Measurements from ENCODE around the gene BDKRB1.

The BDKRB1 gene

DNA sequence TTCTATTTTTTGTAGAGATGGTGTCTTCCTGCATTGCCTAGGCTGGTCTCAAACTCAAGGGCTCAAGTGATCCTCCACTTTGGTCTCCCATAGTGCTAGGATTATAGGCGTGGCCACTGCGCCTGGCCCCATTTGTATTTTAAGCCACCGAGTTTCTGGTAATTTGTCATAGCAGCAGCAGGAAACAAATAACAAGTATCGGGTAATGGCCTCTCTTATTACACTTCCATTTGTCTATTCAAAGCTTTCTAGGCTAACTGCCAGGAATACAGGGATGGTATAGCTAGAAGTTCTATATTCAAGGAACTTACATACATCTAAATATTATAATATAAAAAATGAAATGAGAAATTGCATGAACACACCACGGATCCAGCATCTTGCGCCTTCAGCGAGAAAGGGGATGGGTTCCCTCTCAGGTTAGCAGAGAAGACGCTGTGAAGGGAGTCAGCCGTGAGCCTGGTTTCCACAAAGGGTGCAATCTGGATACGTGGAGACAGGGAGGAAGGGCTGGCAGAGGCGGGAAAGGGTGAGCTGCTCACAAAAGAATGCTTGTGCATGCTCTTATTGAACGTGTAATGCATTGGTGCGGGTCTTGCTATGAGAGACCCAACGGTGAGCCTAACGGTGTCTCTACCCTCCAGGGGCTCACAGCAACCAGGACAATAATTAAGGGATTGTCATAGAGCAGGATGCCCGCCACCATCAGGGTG lies 9.5 kb downstream of the BDKRB1 start:
- TF ChIP-seq PAX5 (IDR thresholded peaks at IDR 0.05; ENCODE audit: insufficient read depth, low read length, severe bottlenecking) (no peak), POU2F2 (IDR thresholded peaks at IDR 0.05; ENCODE audit: low read depth, low read length) (no peak), POLR2A (IDR thresholded peaks at IDR 0.05; ENCODE audit: low read depth, low read length) (no peak), TAF1 (IDR thresholded peaks at IDR 0.05; ENCODE audit: low read depth, low read length) (no peak), POLR2AphosphoS5 (IDR thresholded peaks at IDR 0.05; ENCODE audit: low read depth, low read length) (no peak), SPI1 (IDR thresholded peaks at IDR 0.05; ENCODE audit: low read depth, low read length) (no peak)
- FAIRE-seq, result no peak
- DNase-seq (ENCODE audit: insufficient read length, low spot score), result no peak

DNA sequence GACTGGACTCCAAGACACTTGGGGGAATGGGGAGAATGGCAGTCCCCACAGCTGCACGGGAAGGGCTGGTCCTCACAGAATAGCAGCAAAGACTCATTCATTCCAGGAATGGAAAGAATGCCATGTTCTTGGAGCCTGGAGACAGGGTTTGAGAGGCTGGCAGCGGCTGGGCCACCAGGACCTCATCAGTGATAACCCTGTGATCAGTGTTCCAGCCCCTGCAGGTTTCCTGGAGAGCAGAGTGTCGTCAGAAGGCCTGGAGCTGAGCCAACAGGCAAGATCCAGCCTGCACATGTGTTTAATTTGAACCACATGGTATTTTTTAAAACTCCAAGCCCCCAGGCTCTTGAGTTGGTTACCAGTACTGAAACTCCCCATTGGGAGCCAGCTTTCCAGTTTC lies 11.3 kb downstream of the BDKRB1 start:
- FAIRE-seq, result no peak
- TF ChIP-seq POU2F2 (IDR thresholded peaks at IDR 0.05; ENCODE audit: low read depth, low read length) (no peak), TAF1 (IDR thresholded peaks at IDR 0.05; ENCODE audit: low read depth, low read length) (no peak), PAX5 (IDR thresholded peaks at IDR 0.05; ENCODE audit: insufficient read depth, low read length, severe bottlenecking) (no peak), SPI1 (IDR thresholded peaks at IDR 0.05; ENCODE audit: low read depth, low read length) (no peak), POLR2AphosphoS5 (IDR thresholded peaks at IDR 0.05; ENCODE audit: low read depth, low read length) (no peak), POLR2A (IDR thresholded peaks at IDR 0.05; ENCODE audit: low read depth, low read length) (no peak)
- DNase-seq (ENCODE audit: insufficient read length, low spot score), result no peak

DNA sequence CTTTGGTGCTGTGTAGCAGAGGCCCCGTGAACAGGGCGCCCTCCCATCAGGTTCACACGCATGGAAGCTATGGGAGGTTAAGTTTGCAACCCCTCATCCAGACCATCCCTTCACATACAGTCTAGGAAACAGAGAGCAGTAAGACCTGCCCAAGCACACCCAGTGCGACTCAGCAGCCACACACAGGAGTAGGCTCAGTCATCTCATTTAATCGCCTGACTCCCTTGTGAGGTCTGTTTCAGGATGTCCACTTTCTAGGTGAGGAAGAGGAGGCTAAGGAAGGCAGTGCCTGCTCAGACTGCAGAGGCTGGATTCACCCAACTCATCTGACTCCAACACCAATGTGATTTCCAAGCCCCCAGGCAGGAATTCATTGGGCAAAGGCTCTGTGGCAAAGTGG lies 11.9 kb downstream of the BDKRB1 start:
- FAIRE-seq, result no peak
- TF ChIP-seq TAF1 (IDR thresholded peaks at IDR 0.05; ENCODE audit: low read depth, low read length), result no peak
- no peak for TF ChIP-seq POU2F2 (IDR thresholded peaks at IDR 0.05; ENCODE audit: low read depth, low read length)
- TF ChIP-seq PAX5 (IDR thresholded peaks at IDR 0.05; ENCODE audit: insufficient read depth, low read length, severe bottlenecking), result no peak
- TF ChIP-seq POLR2AphosphoS5 (IDR thresholded peaks at IDR 0.05; ENCODE audit: low read depth, low read length), result no peak
- no peak for TF ChIP-seq SPI1 (IDR thresholded peaks at IDR 0.05; ENCODE audit: low read depth, low read length)
- TF ChIP-seq POLR2A (IDR thresholded peaks at IDR 0.05; ENCODE audit: low read depth, low read length), result no peak
- no peak for DNase-seq (ENCODE audit: insufficient read length, low spot score)

DNA sequence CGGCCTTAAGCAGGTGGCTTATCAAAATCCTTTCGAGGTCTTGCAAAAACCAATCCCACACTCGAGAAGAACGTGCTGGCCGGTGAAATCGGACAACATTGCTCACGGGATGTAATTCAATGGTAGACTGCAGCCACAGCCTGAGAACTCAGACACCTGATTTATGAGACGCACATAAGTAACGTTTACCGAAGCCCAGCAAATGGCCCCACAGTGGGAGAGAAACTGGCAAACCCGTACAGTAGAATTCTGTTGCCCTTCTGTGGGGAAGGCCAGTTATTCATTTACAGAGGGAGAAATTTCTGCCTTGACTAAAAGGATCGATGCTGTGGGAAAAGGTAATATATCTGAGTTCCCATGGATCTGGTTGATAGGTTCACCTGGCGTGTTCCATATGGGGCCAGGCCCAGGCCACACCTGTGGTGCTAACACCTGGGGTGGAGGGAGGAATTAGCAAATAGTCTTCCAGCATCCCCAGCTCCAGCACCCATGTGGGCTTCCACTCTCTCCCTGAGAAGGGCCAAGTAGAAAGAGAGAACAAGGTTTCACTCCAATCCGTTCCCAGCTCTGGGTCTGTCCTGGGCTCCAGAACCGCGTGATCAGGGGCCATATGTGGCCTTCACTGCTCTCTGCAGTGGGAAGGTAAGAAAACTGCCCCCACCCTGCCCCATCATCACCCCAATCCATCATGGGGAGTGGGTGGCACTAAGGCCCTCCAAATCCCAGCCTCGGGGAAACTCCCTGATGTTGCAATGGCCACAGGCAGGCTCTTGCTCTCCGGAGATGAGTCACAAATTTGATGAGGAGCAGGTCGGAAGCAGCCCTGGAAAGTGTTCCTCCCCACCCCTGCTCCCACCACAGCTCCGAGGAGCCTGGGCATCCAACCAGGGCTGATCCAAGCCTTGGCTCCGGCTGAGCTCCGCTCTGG lies 12.7 kb downstream of the BDKRB1 start:
- TF ChIP-seq POLR2A (IDR thresholded peaks at IDR 0.05; ENCODE audit: low read depth, low read length) (no peak), POU2F2 (IDR thresholded peaks at IDR 0.05; ENCODE audit: low read depth, low read length) (no peak)
- DNase-seq (ENCODE audit: insufficient read length, low spot score) (no peak), FAIRE-seq (no peak)

DNA sequence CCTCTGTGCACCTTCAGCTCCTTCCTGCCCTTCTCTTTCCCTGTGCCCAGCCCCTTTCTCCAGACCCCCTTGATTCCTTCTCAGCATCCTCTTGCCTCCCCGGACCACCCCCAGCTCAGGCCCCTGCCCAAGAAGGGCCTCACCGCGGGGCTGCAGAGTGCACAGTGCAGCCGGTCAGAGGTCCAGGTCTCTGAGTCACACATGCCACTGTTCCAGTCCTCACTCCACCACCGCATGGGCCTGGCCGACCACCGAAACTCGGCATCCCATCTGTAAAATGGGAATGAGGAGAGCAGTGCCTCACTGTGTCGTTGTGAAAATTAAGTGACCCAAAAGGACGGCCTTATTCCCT lies 13.3 kb downstream of the BDKRB1 start:
- no peak for FAIRE-seq
- TF ChIP-seq TAF1 (IDR thresholded peaks at IDR 0.05; ENCODE audit: low read depth, low read length) (no peak), SPI1 (IDR thresholded peaks at IDR 0.05; ENCODE audit: low read depth, low read length) (no peak), POU2F2 (IDR thresholded peaks at IDR 0.05; ENCODE audit: low read depth, low read length) (no peak), PAX5 (IDR thresholded peaks at IDR 0.05; ENCODE audit: insufficient read depth, low read length, severe bottlenecking) (no peak), POLR2AphosphoS5 (IDR thresholded peaks at IDR 0.05; ENCODE audit: low read depth, low read length) (no peak), POLR2A (IDR thresholded peaks at IDR 0.05; ENCODE audit: low read depth, low read length) (no peak)
- no peak for DNase-seq (ENCODE audit: insufficient read length, low spot score)

DNA sequence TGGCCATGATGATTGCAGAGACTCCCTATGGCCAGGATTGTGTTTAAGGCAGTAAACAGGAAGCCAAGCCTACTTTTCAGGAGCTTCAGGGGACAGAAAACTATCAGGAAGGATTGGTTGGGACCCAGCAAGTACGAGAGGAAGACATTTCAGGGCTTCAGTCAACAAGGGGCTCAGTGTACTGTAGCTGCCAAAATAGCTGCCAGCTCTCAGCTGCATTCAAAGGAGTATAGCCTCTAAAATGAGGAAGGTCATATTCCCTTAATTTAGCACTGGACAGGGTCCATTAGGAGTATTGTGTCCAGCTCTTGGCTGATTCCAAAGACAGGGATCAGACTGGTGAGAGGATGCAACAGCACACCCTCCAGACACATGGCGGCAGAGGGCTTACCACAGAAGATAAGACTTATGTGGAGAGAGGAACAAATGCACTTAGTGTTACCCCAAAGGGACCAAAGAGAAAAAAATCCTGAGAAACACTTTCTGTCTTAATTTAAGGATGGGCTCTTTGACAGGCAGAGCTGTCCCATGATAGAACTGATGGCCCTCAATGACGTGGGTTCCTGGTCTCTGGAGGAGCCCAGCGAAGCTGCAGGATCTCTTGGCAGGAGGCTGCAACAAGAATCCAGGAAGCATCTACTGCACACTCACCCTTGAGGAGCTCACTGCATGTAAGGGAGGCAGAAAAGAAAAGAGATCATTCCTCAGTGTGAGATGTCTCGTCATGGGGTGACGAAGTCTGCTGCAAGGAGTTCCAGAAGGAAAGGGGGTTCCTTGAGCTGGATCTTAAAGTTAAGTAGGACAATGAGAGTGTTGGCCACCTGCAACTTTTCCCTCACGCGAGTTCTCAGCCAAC lies 14.8 kb downstream of the BDKRB1 start:
- no peak for DNase-seq (ENCODE audit: insufficient read length, low spot score)
- no peak for FAIRE-seq
- TF ChIP-seq POLR2A (IDR thresholded peaks at IDR 0.05; ENCODE audit: low read depth, low read length), result no peak
- no peak for TF ChIP-seq PAX5 (IDR thresholded peaks at IDR 0.05; ENCODE audit: insufficient read depth, low read length, severe bottlenecking)
- no peak for TF ChIP-seq POU2F2 (IDR thresholded peaks at IDR 0.05; ENCODE audit: low read depth, low read length)

DNA sequence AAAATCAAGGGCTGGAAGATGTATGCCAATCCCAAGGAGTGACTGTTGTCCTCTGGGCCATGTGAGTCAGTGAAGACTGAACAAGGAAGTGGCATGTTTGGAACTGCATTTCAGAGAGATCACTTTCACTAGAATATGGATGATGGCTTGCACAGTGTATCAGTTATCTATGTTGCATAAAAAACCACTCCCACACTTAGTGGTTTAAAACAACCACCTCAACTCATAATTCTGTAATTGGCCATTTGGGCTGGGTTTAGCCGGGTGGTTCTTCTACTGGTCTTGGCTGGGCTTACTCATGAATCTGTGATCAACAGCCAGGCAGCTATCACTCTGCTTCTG lies 15.4 kb downstream of the BDKRB1 start:
- DNase-seq (ENCODE audit: insufficient read length, low spot score) (no peak), FAIRE-seq (no peak)
- TF ChIP-seq SPI1 (IDR thresholded peaks at IDR 0.05; ENCODE audit: low read depth, low read length) (no peak), POLR2A (IDR thresholded peaks at IDR 0.05; ENCODE audit: low read depth, low read length) (no peak), POU2F2 (IDR thresholded peaks at IDR 0.05; ENCODE audit: low read depth, low read length) (no peak), PAX5 (IDR thresholded peaks at IDR 0.05; ENCODE audit: insufficient read depth, low read length, severe bottlenecking) (no peak), POLR2AphosphoS5 (IDR thresholded peaks at IDR 0.05; ENCODE audit: low read depth, low read length) (no peak), TAF1 (IDR thresholded peaks at IDR 0.05; ENCODE audit: low read depth, low read length) (no peak)

DNA sequence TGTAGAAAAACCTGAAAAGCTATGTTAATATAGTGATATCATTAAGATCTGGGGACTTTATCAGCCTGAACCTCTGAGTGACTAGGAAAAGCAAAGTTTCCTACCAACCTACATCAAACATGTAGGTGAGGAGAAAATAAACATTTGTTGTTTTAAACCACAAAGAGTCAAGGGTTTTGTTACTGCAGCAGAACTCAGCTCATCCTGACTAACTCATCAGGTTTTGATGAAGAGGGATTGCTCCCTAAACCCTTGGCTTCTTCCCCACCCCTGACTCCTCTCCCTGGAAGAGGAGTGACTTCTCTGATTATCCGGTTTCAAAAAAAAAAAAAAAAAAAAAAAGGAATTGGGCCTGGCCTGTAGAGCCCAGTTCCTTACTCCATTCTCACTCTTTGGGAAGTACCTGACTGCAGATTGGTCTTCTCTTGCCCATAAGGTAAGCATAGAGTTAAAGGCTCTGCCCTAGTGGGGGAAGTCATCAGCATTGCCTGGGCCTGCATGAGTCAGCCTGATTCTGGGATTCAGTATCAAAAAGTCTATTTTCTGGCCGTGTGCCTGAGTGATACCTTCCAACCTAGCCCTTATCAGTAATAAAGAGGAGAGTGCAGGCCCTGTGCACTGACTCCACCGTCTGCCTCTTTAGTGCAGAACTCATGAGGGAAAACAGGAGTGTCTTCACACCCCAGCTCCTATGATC lies 16.9 kb downstream of the BDKRB1 start:
- no peak for TF ChIP-seq POU2F2 (IDR thresholded peaks at IDR 0.05; ENCODE audit: low read depth, low read length)
- FAIRE-seq (no peak), DNase-seq (ENCODE audit: insufficient read length, low spot score) (no peak)

DNA sequence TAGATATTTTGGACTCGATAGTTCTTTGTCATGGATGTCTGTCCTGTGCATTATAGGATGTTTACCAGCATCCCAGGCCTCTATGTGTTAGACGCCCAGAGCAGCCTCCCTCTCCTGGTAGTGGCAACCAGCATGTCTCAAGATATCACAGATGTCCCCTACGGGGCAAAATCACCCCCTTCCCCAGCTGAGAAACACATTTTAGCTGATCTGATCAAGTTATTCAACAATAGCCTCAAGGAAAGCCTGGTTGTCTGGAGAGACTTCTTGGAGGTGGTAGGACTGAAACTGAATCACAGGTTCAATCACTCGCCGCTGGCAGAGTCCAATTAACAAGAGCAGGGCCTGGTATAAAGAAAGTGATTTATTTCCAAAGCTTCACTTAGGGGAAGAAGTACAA lies 17.6 kb downstream of the BDKRB1 start:
- DNase-seq (ENCODE audit: insufficient read length, low spot score) (no peak), FAIRE-seq (no peak)
- TF ChIP-seq POU2F2 (IDR thresholded peaks at IDR 0.05; ENCODE audit: low read depth, low read length) (no peak), SPI1 (IDR thresholded peaks at IDR 0.05; ENCODE audit: low read depth, low read length) (no peak), POLR2AphosphoS5 (IDR thresholded peaks at IDR 0.05; ENCODE audit: low read depth, low read length) (no peak), POLR2A (IDR thresholded peaks at IDR 0.05; ENCODE audit: low read depth, low read length) (no peak), PAX5 (IDR thresholded peaks at IDR 0.05; ENCODE audit: insufficient read depth, low read length, severe bottlenecking) (no peak), TAF1 (IDR thresholded peaks at IDR 0.05; ENCODE audit: low read depth, low read length) (no peak)

Data from GM12891 (cell line).